Measurements from ENCODE around the gene ST8SIA3. TPM values are rescaled to one million over a fixed set of nuclear protein-coding genes. Genes with fewer than 3 reads are reported as not detected.

Gene ST8SIA3
- not detected for total RNA-seq

DNA sequence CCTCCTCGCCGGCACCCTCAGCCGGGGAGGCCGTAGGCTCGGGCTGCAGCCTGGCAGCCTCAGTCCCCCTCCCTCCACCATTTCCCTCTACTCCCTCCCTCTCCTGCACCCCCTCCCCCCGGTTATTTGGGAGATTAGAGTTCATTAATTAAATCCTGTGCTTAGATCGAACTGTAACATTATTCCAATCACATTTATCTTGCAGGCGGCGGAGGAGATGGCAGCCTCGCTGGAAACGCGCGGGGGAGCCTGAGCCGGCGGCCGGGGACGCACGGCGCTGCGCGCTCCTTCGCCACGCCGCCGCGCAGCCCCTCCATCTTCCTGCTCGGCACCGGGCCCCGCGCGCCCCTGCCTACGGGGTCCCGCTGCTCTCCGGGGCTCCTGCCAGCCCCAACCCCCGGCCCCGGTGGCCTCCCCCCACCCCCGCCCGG lies at the start of gene ST8SIA3:
TSS of gene ST8SIA3 (plus strand) at position 287 of the 431 bp plus-strand sequence. CDS start 290 bp downstream, outside the sequence.
- no peak for ATAC-seq
- intact Hi-C loops (cut with DNase I): no loop called here
- DNase-seq (ENCODE audit: low spot score): no peak

DNA sequence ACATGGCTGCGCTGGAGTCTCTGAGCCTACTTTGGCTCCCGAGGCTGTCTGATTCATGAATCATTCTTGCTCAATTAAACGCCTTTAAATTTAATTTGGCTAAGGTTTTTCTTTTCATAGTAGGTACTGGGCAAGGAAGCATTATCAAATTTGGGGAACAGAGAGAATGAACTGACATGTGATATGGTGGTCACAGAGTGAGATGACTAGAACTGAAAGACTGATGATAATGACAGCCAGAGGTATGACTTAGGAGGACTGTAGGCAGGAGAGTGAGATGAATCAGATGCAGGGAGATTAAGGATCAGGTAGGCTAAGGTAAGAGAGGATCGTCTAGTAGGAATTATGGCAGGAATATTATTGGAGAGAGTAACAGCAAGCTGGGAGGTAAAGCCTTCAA lies 40.9 kb upstream of the ST8SIA3 start:
- DNase-seq (ENCODE audit: low spot score): no peak
- intact Hi-C loops (cut with DNase I): no loop called here
- ATAC-seq: no peak

GRCh38 chr18:57312346-57313144 lies 39.8 kb upstream of the ST8SIA3 start:
- intact Hi-C loops (cut with DNase I): no loop called here
- ATAC-seq: no peak
- no peak for DNase-seq (ENCODE audit: low spot score)

GRCh38 chr18:57320603-57321002 lies 31.8 kb upstream of the ST8SIA3 start:
- no peak for DNase-seq (ENCODE audit: low spot score)
- intact Hi-C loops (cut with DNase I): no loop called here
- no peak for ATAC-seq

DNA sequence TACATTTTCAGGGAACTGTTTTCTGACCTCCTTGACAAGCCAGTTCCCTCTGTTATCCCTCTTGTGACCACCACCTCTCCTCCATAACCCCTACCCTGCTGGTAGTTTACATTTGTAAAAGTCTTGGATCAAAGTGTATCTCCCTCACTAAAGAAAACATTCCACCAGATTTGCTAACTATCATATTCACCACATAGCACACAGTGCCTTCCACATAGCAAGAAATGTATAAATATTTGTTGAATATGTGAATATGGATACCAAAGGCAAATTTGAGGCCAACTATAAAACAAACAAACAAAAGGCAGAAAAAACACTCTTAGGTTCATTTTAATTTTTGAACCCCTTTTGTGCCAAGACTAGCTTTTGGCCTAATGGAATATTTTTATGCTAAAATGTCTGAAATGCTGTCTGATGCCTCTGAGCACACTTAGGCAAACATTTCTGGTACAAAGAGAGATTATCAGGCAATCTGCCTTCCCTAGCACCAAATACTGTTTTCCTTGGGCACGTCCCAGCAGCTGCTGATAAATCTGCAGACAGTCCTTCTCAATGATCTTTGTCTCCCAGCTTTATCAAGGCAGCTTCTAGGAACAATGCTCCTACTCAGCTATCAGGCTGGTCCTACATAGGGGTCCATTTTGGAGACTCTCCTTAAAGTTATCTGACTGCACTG lies 26.7 kb upstream of the ST8SIA3 start:
- no peak for ATAC-seq
- no peak for DNase-seq (ENCODE audit: low spot score)
- intact Hi-C loops (cut with DNase I): no loop called here

- intact Hi-C loops (cut with DNase I): no loop called here
- no peak for DNase-seq (ENCODE audit: low spot score)
Observed at GRCh38 chr18:57326718-57327323, 25.5 kb upstream of the ST8SIA3 start.

GRCh38 chr18:57328665-57329064 lies 23.7 kb upstream of the ST8SIA3 start:
- no peak for ATAC-seq
- no peak for DNase-seq (ENCODE audit: low spot score)
- intact Hi-C loops (cut with DNase I): no loop called here

More at GRCh38 chr18:57326718-57327323, 25.5 kb upstream of the ST8SIA3 start:
- no peak for ATAC-seq

- intact Hi-C loops (cut with DNase I): no loop called here
- ATAC-seq: no peak
Observed at GRCh38 chr18:57329856-57330255, 22.5 kb upstream of the ST8SIA3 start.

DNA sequence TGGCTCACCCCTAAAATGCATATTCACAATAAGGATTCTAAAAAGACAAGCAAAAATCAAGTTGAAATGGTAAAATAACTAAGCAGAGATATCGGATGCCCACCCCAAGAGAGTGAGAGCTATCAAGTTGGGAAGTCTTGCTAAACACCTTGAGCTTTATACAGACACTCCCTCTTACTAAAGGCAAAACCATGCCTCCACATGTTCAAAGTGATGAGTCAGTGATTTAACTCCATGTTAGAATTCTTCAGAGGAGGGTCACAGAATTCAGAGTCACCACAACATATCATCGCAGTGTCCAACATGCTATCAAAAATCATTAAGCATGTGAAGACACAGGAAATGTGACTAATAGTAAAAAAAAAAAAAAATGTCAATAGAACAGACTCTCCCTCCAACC lies 20.6 kb upstream of the ST8SIA3 start:
- DNase-seq (ENCODE audit: low spot score) (no peak), ATAC-seq (no peak)
- intact Hi-C loops (cut with DNase I): no loop called here

More at GRCh38 chr18:57329856-57330255, 22.5 kb upstream of the ST8SIA3 start:
- DNase-seq (ENCODE audit: low spot score): no peak

DNA sequence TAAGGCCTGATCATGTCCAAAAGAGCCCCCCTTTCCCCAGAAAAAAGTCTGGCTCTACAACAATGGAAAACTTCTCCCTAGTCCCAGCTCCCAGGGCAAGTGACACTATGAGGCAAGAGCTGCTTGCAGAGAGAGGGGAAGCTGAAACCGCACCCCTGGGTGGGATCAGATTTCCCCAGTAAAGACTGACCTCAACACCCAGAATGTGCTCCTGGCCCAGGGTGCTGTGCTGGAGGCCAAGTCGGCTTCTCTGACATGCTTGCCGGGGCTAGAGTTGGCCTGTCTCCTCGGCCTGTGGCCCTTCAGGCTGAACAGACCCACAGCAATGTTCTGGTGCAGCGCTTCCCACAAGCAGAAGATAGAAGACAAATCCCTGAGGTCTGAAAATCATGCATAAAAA lies 18.4 kb upstream of the ST8SIA3 start:
- intact Hi-C loops (cut with DNase I): no loop called here
- DNase-seq (ENCODE audit: low spot score): no peak
- ATAC-seq: no peak

DNA sequence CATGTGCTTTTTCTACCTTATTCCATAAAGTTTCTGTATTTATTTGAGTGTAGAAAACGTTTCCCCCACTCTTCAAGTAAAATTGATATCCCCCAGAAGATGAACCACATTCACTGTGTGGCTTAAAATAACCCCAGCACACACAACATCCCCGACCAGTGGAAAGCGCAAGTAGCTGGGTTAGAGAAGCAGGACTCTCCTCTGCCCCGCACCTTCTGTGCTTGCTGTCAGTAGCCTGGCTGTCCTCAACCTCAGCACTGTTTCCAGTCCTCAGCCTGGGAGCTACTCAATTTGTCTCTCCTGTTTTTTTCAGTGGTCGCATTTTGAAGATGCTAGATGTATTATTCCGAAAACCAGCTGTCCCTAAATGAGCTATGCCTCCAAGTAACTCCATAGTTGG lies 18.0 kb upstream of the ST8SIA3 start:
- intact Hi-C loops (cut with DNase I): no loop called here
- no peak for ATAC-seq
- no peak for DNase-seq (ENCODE audit: low spot score)

- DNase-seq (ENCODE audit: low spot score) (no peak), ATAC-seq (no peak)
- intact Hi-C loops (cut with DNase I): no loop called here
Observed at GRCh38 chr18:57336343-57336742, 16.0 kb upstream of the ST8SIA3 start.

DNA sequence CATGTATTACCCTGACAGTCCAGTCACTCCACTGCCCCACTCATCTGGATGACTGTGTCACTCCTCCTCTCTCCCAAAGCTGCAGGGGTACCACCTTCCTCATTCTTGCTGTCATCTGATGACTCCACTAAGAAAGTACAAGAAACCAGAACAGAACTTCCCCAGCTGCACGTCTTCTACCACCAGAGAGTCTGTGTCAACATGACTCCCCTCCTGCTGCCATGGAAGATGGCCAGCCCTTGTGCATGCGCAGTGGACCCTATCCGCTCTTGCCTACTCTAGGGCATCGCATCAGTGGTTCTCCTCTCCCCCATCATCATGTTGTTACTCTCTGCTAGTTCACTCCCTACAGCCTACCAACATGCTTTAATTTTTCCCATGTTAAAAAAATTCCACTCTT lies 14.5 kb upstream of the ST8SIA3 start:
- intact Hi-C loops (cut with DNase I): no loop called here
- no peak for DNase-seq (ENCODE audit: low spot score)
- no peak for ATAC-seq

- DNase-seq (ENCODE audit: low spot score) (no peak), ATAC-seq (no peak)
- intact Hi-C loops (cut with DNase I): no loop called here
Observed at GRCh38 chr18:57343833-57344232, 8.5 kb upstream of the ST8SIA3 start.

DNA sequence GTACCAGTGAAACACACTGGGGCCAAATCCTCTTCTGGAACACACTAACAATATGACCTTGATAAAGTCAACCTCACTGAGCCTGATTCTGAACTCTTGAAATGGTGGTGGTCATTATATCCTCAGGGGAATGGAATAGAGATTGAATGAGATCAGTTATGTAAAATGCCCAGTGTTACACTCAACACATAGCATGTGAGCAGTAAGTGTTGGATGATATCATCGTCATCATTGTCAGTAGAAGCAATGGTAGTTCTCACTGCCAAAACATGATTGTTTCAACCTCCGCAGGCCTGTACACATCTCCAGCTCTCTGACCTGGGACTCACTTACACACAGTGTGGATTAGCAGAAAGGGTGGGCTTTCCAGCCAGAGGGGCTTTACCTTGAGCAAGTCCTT lies 5.5 kb upstream of the ST8SIA3 start:
- intact Hi-C loops (cut with DNase I): no loop called here
- ATAC-seq: no peak
- no peak for DNase-seq (ENCODE audit: low spot score)

DNA sequence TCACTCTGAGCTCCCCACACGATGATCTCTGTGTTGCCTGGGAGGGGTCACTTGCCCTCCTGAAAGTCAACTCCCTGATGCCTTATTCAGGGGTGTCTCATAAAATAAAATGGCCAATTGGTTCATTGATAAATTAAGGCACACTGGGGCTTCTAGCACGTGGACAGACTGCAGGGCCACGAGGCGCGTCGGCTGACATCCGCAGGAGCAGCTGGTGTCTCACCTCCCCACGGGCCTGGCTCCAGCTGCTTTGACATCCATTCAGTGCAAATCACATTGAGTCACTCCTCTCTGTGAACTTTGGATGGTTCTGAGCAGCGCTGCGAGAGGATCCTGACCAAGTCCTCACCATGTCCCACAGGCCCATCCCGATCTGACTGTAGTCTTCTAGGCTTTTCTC lies 4.6 kb upstream of the ST8SIA3 start:
- DNase-seq (ENCODE audit: low spot score) (no peak), ATAC-seq (no peak)
- intact Hi-C loops (cut with DNase I): no loop called here

- no peak for DNase-seq (ENCODE audit: low spot score)
- intact Hi-C loops (cut with DNase I): no loop called here
- no peak for ATAC-seq
Observed at GRCh38 chr18:57352761-57353136, 392 bp downstream of the ST8SIA3 start.

DNA sequence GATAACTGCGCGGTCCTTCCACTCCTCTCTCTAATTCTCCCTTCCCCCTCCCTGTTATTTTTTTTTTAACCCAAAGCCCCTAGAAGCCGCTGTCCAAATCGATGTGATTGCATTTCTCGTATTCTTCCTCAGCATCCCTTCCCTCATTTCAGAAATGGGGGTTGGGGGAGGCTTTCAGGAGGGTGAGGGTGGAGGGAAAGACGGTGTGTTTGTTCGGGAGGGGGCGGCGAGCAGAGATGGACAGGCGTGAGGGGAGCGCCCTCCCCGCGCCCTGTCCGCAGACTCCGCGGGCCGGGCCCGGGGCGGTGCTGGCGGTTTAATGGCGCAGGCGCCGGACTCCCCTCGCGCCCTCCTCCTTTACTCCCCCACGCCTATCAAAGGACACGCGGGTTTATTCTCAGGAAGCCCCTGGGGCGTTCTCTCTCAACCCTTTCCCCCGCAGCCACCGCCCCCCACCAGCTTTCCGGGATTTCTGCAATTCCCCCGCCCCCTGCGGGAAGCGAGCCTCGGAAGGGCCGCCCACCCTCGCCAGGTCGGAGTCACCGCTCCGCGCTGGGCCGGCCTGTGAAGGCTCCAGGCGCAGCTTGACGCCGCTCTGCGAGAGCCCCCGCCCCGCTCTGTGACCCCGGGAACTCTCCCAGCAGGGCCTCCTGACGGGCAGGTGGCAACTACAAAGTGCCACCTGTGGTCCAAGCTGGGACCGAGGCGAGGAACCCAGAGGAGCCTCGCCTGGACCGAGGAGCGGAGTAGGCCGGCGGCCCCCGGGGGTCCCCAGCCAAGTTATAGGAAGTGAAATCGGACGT lies 981 bp downstream of the ST8SIA3 start:
- DNase-seq (ENCODE audit: low spot score): no peak
- ATAC-seq: no peak
- intact Hi-C loops (cut with DNase I): no loop called here

DNA sequence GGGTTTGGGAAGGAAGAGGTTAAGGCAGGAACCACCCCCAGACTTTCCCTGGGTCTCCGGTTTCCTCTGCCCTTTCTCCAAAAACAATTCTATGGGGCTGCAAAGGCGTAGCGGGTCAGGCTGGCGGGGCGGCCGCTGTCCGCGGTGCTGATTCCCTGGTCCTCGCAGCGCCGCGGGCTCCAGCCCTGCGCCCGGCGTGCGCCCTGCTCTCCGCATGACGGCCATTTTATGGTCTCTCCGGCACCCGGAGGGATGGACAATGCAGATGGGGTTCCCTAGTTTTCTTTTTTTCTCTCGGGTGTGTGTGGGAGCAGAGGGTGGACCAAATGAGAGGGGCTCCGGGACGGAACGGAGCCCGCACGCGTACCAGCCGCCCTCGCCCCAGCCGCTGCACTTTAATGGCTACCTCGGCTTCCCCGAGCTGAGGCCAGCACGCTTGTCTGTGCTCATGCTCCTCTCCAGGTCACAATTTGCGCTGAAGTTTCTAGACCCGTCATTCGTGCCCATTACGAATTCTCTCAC lies 1.6 kb downstream of the ST8SIA3 start:
- ATAC-seq (peak; percentile 46), DNase-seq (ENCODE audit: low spot score) (no peak)
- intact Hi-C loops (cut with DNase I): no loop called here

All from sciatic nerve (tissue), 2 donors.